Stimulated activated CD8-positive, alpha-beta memory T cell treated with anti-CD3 and anti-CD28 coated beads, Interleukin-15, amount 100 ng/mL, for 1 hour (primary cell): ENCODE results near the gene C14orf132.

Experiments
- DNase-seq: peaks from one replicate; pipeline ENCODE4 v3.0.0-alpha.2; 2020; ENCODE audit warnings: low read depth

Gene C14orf132

GRCh38 chr14:96039633-96040311, 610 bp downstream of the C14orf132 start:
- DNase-seq, result no peak

- no peak for DNase-seq
Measured at GRCh38 chr14:96040828-96041371, 1.7 kb downstream of the C14orf132 start.

GRCh38 chr14:96042248-96042930, 3.2 kb downstream of the C14orf132 start:
- DNase-seq, result no peak

- no peak for DNase-seq
Measured at GRCh38 chr14:96046630-96047029, 7.5 kb downstream of the C14orf132 start.

- DNase-seq, result no peak
Measured at GRCh38 chr14:96047101-96047500, 7.9 kb downstream of the C14orf132 start.

GRCh38 chr14:96049932-96050331, 10.8 kb downstream of the C14orf132 start:
- DNase-seq, result no peak

GRCh38 chr14:96050482-96050881, 11.3 kb downstream of the C14orf132 start:
- DNase-seq, result no peak

- DNase-seq, result no peak
Measured at GRCh38 chr14:96051231-96051630, 12.1 kb downstream of the C14orf132 start.

- no peak for DNase-seq
Measured at GRCh38 chr14:96051642-96052540, 12.7 kb downstream of the C14orf132 start.

GRCh38 chr14:96052541-96053247, 13.5 kb downstream of the C14orf132 start:
- DNase-seq, result no peak

GRCh38 chr14:96053248-96053599, 14.1 kb downstream of the C14orf132 start:
- no peak for DNase-seq

GRCh38 chr14:96053600-96054381, 14.6 kb downstream of the C14orf132 start:
- no peak for DNase-seq

GRCh38 chr14:96054661-96055060, 15.5 kb downstream of the C14orf132 start:
- no peak for DNase-seq

GRCh38 chr14:96055065-96055752, 16.0 kb downstream of the C14orf132 start:
- DNase-seq, result no peak

GRCh38 chr14:96055753-96056508, 16.8 kb downstream of the C14orf132 start:
- DNase-seq, result no peak

- no peak for DNase-seq
Measured at GRCh38 chr14:96056509-96057422, 17.6 kb downstream of the C14orf132 start.

- no peak for DNase-seq
Measured at GRCh38 chr14:96057738-96058137, 18.6 kb downstream of the C14orf132 start.

GRCh38 chr14:96058576-96059200, 19.5 kb downstream of the C14orf132 start:
- DNase-seq, result no peak
